Stomach (tissue), 9 donors: ENCODE results near the gene SNX27. TPM values are rescaled to one million over a fixed set of nuclear protein-coding genes. Genes with fewer than 3 reads are reported as not detected.

Experiments used
- DNase-seq, 2 donors: peaks; one replicate each; pipeline versions ENCODE4 v3.0.0 to v3.0.0-alpha.2; 2013 to 2019
- H3K27ac ChIP-seq, 5 donors: fragments of 200-600 bp in 4 of 5; sonication (generic) in 4 of 5; one replicate each; pipeline ENCODE4 v1.5.1; 2013 to 2019; ENCODE audit warnings: mild to moderate bottlenecking in 1 of 5, moderate library complexity in 1 of 5
- H3K27me3 ChIP-seq, 3 donors: fragments of 200-600 bp; sonication (generic); one replicate each; pipeline ENCODE4 v1.5.1; 2017 to 2019; ENCODE audit warnings: mixed run types in 1 of 3
- H3K36me3 ChIP-seq, 4 donors: fragments of 200-600 bp; sonication (generic); 1 replicate in 3 of 4; 2 replicates in 1 of 4; pipeline ENCODE4 v1.5.1; 2016 to 2019
- H3K4me1 ChIP-seq, 4 donors: fragments of 200-600 bp; sonication (generic); one replicate each; pipeline ENCODE4 v1.5.1; 2016 to 2019
- H3K4me3 ChIP-seq, 4 donors: fragments of 200-600 bp; sonication (generic) in 3 of 4; one replicate each; pipeline ENCODE4 v1.5.1; 2016 to 2019; ENCODE audit warnings: mild to moderate bottlenecking in 1 of 4
- H3K9me3 ChIP-seq, 4 donors: fragments of 200-600 bp; sonication (generic); one replicate each; pipeline ENCODE4 v1.5.1; 2016 to 2019
- CTCF ChIP-seq, 7 experiments: fragments of 450-650 bp in 4 of 7; fragments of 200-600 bp in 3 of 7; sonication (generic) in 3 of 7; IDR thresholded peaks; one replicate each; pipeline ENCODE4 v1.5.1; 2016 to 2019; ENCODE audit warnings: antibody characterized with exemption in 7 of 7, control low read depth in 2 of 7, mild to moderate bottlenecking in 1 of 7
- EP300 ChIP-seq: sonication (generic); formaldehyde crosslinking; IDR thresholded peaks from one replicate; pipeline ENCODE4 v1.6.1; 2017; ENCODE audit warnings: antibody characterized with exemption
- POLR2A ChIP-seq, 4 donors: fragments of 450-650 bp; IDR thresholded peaks; one replicate each; pipeline ENCODE4 v1.6.1; 2016; ENCODE audit warnings: antibody characterized with exemption in 4 of 4, control low read depth in 2 of 4, mild to moderate bottlenecking in 1 of 4, moderate library complexity in 1 of 4
- POLR2AphosphoS5 ChIP-seq, 3 donors: sonication (generic); formaldehyde crosslinking; IDR thresholded peaks; one replicate each; pipeline ENCODE4 v1.6.1; 2016; ENCODE audit warnings: antibody characterized with exemption in 3 of 3
- WGBS, 5 donors: extraction: QIAGEN DNeasy Blood & Tissue Kit in 3 of 5; methylation state at CpG; one replicate each; pipeline versions ENCODE4 v1.1.5 to v1.1.7; 2013 to 2018; 5-methylcytosine and 5-hydroxymethylcytosine counted together
- intact Hi-C: fragments of 100-400 bp; cut with DNase I; formaldehyde crosslinking; loops from one replicate; pipeline ENCODE4 v1.15.1; 2023; ENCODE audit warnings: low total_unique reads
- polyA plus RNA-seq, 3 donors: library from polyadenylated mRNA; stranded (reverse); fragments of 200-250 nt; gene quantifications; one replicate each; pipeline ENCODE4 v1.2.3, GENCODE V29; 2013
- total RNA-seq, 5 donors: library from RNA; depleted of rRNA; stranded (reverse); fragments of >200 nt; gene quantifications; one replicate each; pipeline versions ENCODE4 v1.1.0 to v1.2.3, GENCODE V29; 2014 to 2016
- donor health status: healthy with polysubstance abuse.
- donor health status: Bipolar disorder and iron deficiency.
- donor health status: healthy.

SNX27 gene
- total and polyA plus RNA-seq, 8 donors = 4.3 to 82.3 (median 17.7) TPM

GRCh38 chr1:151565502-151566189, 46.2 kb upstream of the SNX27 start:
- intact Hi-C loops = no loop called here
- H3K4me3 ChIP-seq = no peak overlapping the region
- H3K36me3 ChIP-seq = peaks cover 8 to 73% (median 62%) of the 10 kb centered on the region in 4 donors
- no peaks in the 10 kb centered on the region for H3K9me3 ChIP-seq
- TF ChIP-seq POLR2AphosphoS5 (IDR thresholded peaks at IDR 0.05) (no peak), EP300 (no peak), POLR2A (IDR thresholded peaks at IDR 0.05) (no peak), CTCF (IDR thresholded peaks at IDR 0.05) (no peak)
- H3K27ac ChIP-seq = no peak overlapping the region
- no peak for DNase-seq
- peaks cover 0 to 6% (median 0%) of the 10 kb centered on the region in 4 donors for H3K4me1 ChIP-seq
- 52 to 83% (median 63%) methylated on average over 5 of the region's 5 CpGs for WGBS, 5 donors
- H3K27me3 ChIP-seq = no peaks in the 10 kb centered on the region

GRCh38 chr1:151568626-151569088, 43.2 kb upstream of the SNX27 start:
- Histone ChIP-seq H3K27ac (no peak overlapping the region), H3K4me1 (peaks cover 0 to 6% (median 0%) of the 10 kb centered on the region in 4 donors), H3K36me3 (peaks cover 12 to 89% (median 87%) of the 10 kb centered on the region in 4 donors), H3K27me3 (no peaks in the 10 kb centered on the region), H3K9me3 (no peaks in the 10 kb centered on the region), H3K4me3 (no peak overlapping the region)
- WGBS, 5 donors = 54 to 68% (median 56%) methylated on average over 3 of the region's 3 CpGs
- TF ChIP-seq EP300 = no peak
- TF ChIP-seq POLR2AphosphoS5 (IDR thresholded peaks at IDR 0.05) = peak in 1 of 3 donors; percentile 10
- no peak for DNase-seq
- intact Hi-C loops = no loop called here

- Histone ChIP-seq H3K9me3 (no peaks in the 10 kb centered on the region), H3K4me3 (no peak overlapping the region), H3K27me3 (no peaks in the 10 kb centered on the region), H3K4me1 (peaks cover 0 to 13% (median 2%) of the 10 kb centered on the region in 4 donors), H3K27ac (no peak overlapping the region), H3K36me3 (peaks cover 10 to 88% (median 87%) of the 10 kb centered on the region in 4 donors)
- intact Hi-C loops = no loop called here
- DNase-seq = no peak
- WGBS, 5 donors = 63 to 83% (median 80%) methylated on average over 1 of the region's 1 CpG
- TF ChIP-seq POLR2AphosphoS5 (IDR thresholded peaks at IDR 0.05) = no peak
- no peak for TF ChIP-seq POLR2A (IDR thresholded peaks at IDR 0.05)
- no peak for TF ChIP-seq CTCF (IDR thresholded peaks at IDR 0.05)
- no peak for TF ChIP-seq EP300
Observed at GRCh38 chr1:151570819-151571218, 41.0 kb upstream of the SNX27 start.

GRCh38 chr1:151574575-151575529, 37.0 kb upstream of the SNX27 start:
- TF ChIP-seq POLR2AphosphoS5 (IDR thresholded peaks at IDR 0.05) (peak in 1 of 3 donors; percentile 43), EP300 (no peak), POLR2A (IDR thresholded peaks at IDR 0.05) (no peak), CTCF (IDR thresholded peaks at IDR 0.05) (no peak)
- 72 to 77% (median 74%) methylated on average over 12 of the region's 12 CpGs for WGBS, 5 donors
- Histone ChIP-seq H3K36me3 (peaks cover 21 to 94% (median 91%) of the 10 kb centered on the region in 4 donors), H3K27me3 (no peaks in the 10 kb centered on the region), H3K4me3 (no peak overlapping the region), H3K4me1 (peaks cover 0 to 8% (median 2%) of the 10 kb centered on the region in 4 donors), H3K27ac (peak overlapping the region in 4 of 5 donors; percentile 5 to 64 (median 32)), H3K9me3 (no peaks in the 10 kb centered on the region)
- intact Hi-C loops = no loop called here
- DNase-seq = peak; percentile 49 to 57
